Measurements from ENCODE around the gene HADHB. TPM values are rescaled to one million over a fixed set of nuclear protein-coding genes. Genes with fewer than 3 reads are reported as not detected.

Gene HADHB
- total and polyA plus RNA-seq, 2 of the 13 experiments (the other 11 are each of a cell fraction or from before 2014, with no cell fraction given), result 112 to 238 TPM

DNA sequence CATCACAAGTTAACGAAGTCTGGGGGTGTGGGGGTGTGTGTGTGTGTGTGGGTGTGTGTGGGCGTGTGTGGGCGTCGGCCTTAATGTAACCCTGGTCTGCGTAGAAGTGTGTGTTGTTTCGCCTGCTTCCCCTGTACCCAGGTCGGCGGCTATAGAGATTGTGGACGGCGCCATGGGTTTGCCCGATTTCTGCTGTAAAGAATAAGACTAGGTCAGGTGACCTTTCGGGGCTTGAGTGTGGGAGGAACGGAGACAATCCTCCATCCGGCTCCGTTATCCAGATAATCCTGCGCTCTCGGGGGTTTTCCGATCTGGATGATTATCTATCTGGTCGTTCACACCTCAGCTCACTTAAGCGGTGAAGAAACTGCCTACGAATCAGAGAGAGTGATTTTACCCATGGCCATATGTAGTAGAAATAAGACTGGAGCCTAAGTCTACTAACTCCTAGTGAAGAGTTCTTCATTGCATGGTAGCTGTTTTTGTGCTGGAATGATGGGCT lies 543 bp downstream of the HADHB start (continued):
- TF ChIP-seq, protein P1, sequence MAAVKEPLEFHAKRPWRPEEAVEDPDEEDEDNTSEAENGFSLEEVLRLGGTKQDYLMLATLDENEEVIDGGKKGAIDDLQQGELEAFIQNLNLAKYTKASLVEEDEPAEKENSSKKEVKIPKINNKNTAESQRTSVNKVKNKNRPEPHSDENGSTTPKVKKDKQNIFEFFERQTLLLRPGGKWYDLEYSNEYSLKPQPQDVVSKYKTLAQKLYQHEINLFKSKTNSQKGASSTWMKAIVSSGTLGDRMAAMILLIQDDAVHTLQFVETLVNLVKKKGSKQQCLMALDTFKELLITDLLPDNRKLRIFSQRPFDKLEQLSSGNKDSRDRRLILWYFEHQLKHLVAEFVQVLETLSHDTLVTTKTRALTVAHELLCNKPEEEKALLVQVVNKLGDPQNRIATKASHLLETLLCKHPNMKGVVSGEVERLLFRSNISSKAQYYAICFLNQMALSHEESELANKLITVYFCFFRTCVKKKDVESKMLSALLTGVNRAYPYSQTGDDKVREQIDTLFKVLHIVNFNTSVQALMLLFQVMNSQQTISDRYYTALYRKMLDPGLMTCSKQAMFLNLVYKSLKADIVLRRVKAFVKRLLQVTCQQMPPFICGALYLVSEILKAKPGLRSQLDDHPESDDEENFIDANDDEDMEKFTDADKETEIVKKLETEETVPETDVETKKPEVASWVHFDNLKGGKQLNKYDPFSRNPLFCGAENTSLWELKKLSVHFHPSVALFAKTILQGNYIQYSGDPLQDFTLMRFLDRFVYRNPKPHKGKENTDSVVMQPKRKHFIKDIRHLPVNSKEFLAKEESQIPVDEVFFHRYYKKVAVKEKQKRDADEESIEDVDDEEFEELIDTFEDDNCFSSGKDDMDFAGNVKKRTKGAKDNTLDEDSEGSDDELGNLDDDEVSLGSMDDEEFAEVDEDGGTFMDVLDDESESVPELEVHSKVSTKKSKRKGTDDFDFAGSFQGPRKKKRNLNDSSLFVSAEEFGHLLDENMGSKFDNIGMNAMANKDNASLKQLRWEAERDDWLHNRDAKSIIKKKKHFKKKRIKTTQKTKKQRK (IDR thresholded peaks at IDR 0.05; ENCODE audit: low read length), result no peak
- TF ChIP-seq, protein P2, sequence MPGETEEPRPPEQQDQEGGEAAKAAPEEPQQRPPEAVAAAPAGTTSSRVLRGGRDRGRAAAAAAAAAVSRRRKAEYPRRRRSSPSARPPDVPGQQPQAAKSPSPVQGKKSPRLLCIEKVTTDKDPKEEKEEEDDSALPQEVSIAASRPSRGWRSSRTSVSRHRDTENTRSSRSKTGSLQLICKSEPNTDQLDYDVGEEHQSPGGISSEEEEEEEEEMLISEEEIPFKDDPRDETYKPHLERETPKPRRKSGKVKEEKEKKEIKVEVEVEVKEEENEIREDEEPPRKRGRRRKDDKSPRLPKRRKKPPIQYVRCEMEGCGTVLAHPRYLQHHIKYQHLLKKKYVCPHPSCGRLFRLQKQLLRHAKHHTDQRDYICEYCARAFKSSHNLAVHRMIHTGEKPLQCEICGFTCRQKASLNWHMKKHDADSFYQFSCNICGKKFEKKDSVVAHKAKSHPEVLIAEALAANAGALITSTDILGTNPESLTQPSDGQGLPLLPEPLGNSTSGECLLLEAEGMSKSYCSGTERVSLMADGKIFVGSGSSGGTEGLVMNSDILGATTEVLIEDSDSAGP (CRISPR knock-in tag; IDR thresholded peaks at IDR 0.05; ENCODE audit: borderline replicate concordance), result no peak
- no peak for TF ChIP-seq SRSF4 (IDR thresholded peaks at IDR 0.05; ENCODE audit: low read depth, low read length, poor library complexity, severe bottlenecking)
- TF ChIP-seq FOXC1 (CRISPR knock-in tag; IDR thresholded peaks at IDR 0.05; ENCODE audit: borderline replicate concordance), result no peak
- peak; percentile 90 for TF ChIP-seq ZNF564 (CRISPR knock-in tag; IDR thresholded peaks at IDR 0.05)
- 0 out of 2 replicates have a peak, but pooled peaks have one; percentile 67 for TF ChIP-seq NFATC3 (CRISPR knock-in tag; IDR thresholded peaks at IDR 0.05)
- TF ChIP-seq, protein P3, sequence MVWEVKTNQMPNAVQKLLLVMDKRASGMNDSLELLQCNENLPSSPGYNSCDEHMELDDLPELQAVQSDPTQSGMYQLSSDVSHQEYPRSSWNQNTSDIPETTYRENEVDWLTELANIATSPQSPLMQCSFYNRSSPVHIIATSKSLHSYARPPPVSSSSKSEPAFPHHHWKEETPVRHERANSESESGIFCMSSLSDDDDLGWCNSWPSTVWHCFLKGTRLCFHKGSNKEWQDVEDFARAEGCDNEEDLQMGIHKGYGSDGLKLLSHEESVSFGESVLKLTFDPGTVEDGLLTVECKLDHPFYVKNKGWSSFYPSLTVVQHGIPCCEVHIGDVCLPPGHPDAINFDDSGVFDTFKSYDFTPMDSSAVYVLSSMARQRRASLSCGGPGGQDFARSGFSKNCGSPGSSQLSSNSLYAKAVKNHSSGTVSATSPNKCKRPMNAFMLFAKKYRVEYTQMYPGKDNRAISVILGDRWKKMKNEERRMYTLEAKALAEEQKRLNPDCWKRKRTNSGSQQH (CRISPR knock-in tag; IDR thresholded peaks at IDR 0.05; ENCODE audit: low read depth), result no peak; the same call in 1 of the 2 replicates
- TF ChIP-seq FOXJ3 (CRISPR knock-in tag; IDR thresholded peaks at IDR 0.05; ENCODE audit: borderline replicate concordance), result no peak
- TF ChIP-seq SMYD3 (CRISPR knock-in tag; IDR thresholded peaks at IDR 0.05), result no peak
- no peak for TF ChIP-seq SOX5 (CRISPR knock-in tag; IDR thresholded peaks at IDR 0.05; ENCODE audit: borderline replicate concordance)
- TF ChIP-seq TRIM24 (CRISPR knock-in tag; IDR thresholded peaks at IDR 0.05), result no peak
- TF ChIP-seq, protein P4, sequence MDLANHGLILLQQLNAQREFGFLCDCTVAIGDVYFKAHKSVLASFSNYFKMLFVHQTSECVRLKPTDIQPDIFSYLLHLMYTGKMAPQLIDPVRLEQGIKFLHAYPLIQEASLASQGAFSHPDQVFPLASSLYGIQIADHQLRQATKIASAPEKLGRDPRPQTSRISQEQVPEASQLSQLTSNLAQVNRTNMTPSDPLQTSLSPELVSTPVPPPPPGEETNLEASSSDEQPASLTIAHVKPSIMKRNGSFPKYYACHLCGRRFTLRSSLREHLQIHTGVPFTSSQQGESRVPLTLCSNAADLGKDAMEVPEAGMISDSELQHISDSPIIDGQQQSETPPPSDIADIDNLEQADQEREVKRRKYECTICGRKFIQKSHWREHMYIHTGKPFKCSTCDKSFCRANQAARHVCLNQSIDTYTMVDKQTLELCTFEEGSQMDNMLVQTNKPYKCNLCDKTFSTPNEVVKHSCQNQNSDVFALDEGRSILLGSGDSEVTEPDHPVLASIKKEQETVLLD (CRISPR knock-in tag; IDR thresholded peaks at IDR 0.05; ENCODE audit: low read depth), result peak; percentile 50; the same call in 1 of the 2 replicates
- TF ChIP-seq GATAD2A (CRISPR knock-in tag; IDR thresholded peaks at IDR 0.05), result peak; percentile 16; the same call in 1 of the 2 replicates
- TF ChIP-seq ZNF207 (IDR thresholded peaks at IDR 0.05; ENCODE audit: borderline replicate concordance), result no peak
- no peak for TF ChIP-seq MXD4 (CRISPR knock-in tag; IDR thresholded peaks at IDR 0.05)
- TF ChIP-seq RFXAP (CRISPR knock-in tag; IDR thresholded peaks at IDR 0.05; ENCODE audit: borderline replicate concordance), result no peak
- TF ChIP-seq, protein P5, sequence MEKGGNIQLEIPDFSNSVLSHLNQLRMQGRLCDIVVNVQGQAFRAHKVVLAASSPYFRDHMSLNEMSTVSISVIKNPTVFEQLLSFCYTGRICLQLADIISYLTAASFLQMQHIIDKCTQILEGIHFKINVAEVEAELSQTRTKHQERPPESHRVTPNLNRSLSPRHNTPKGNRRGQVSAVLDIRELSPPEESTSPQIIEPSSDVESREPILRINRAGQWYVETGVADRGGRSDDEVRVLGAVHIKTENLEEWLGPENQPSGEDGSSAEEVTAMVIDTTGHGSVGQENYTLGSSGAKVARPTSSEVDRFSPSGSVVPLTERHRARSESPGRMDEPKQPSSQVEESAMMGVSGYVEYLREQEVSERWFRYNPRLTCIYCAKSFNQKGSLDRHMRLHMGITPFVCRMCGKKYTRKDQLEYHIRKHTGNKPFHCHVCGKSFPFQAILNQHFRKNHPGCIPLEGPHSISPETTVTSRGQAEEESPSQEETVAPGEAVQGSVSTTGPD (CRISPR knock-in tag; IDR thresholded peaks at IDR 0.05), result no peak
- TF ChIP-seq SMAD3 (CRISPR knock-in tag; IDR thresholded peaks at IDR 0.05), result no peak
- TF ChIP-seq GFI1 (CRISPR knock-in tag; IDR thresholded peaks at IDR 0.05; ENCODE audit: borderline replicate concordance), result no peak
- no peak for TF ChIP-seq ZFP82 (CRISPR knock-in tag; IDR thresholded peaks at IDR 0.05; ENCODE audit: borderline replicate concordance)
- TF ChIP-seq PCBP1 (IDR thresholded peaks at IDR 0.05; ENCODE audit: borderline replicate concordance, low read depth, low read length), result no peak
- TF ChIP-seq NCOR1 (IDR thresholded peaks at IDR 0.05; ENCODE audit: borderline replicate concordance, low read length), result no peak
